Mesendoderm (in vitro differentiated cells): ENCODE measurements around the gene WDR18.
A peak's percentile ranks its signal among the peaks of the same experiment; 100 is the strongest.
"Not testable (repeated sequence)": the region's sequence is repeated elsewhere in the genome, so short reads cannot be mapped to it uniquely, and the experiment has no call there.

Source experiments
- DNase-seq: peaks from one replicate; pipeline ENCODE4 v3.0.0; 2013
- H2AK5ac ChIP-seq: 2 replicates; pipeline ENCODE4 v1.6.1; 2013; ENCODE audit warnings: low read length, inconsistent platforms
- H2BK120ac ChIP-seq: 2 replicates; pipeline ENCODE4 v1.6.1; 2013; ENCODE audit warnings: low read depth, mild to moderate bottlenecking, low read length, moderate library complexity, mixed read lengths
- H2BK15ac ChIP-seq: replicated peaks from 2 replicates; pipeline ENCODE4 v1.6.1; 2013; ENCODE audit warnings: low read depth, mild to moderate bottlenecking, moderate library complexity
- H2BK5ac ChIP-seq: 2 replicates; pipeline ENCODE4 v1.6.1; 2013; ENCODE audit warnings: low read length, inconsistent platforms
- H3K18ac ChIP-seq: 2 replicates; pipeline ENCODE4 v1.6.1; 2013; ENCODE audit warnings: mild to moderate bottlenecking, low read length, mixed read lengths
- H3K23ac ChIP-seq: one replicate; pipeline ENCODE4 v1.6.1; 2013; ENCODE audit warnings: low read length
- H3K27ac ChIP-seq: 2 replicates; pipeline ENCODE4 v1.5.1; 2013; ENCODE audit warnings: low read depth, mild to moderate bottlenecking, inconsistent platforms, low read length, moderate library complexity
- H3K27me3 ChIP-seq: 2 replicates; pipeline ENCODE4 v1.6.1; 2013; ENCODE audit warnings: low read length, control low read depth, mild to moderate bottlenecking, inconsistent platforms; ENCODE audit not compliant: insufficient read depth, poor library complexity
- H3K36me3 ChIP-seq: 2 replicates; pipeline ENCODE4 v1.6.1; 2013; ENCODE audit warnings: low read length, inconsistent platforms; ENCODE audit not compliant: control insufficient read depth, insufficient read depth
- H3K4ac ChIP-seq: one replicate; pipeline ENCODE4 v1.6.1; 2013; ENCODE audit warnings: low read depth, mild to moderate bottlenecking, low read length, moderate library complexity
- H3K4me1 ChIP-seq: 2 replicates; pipeline ENCODE4 v1.6.1; 2013; ENCODE audit warnings: low read depth, low read length, inconsistent platforms; ENCODE audit not compliant: control insufficient read depth
- H3K4me2 ChIP-seq: 2 replicates; pipeline ENCODE4 v1.6.1; 2013; ENCODE audit warnings: low read length
- H3K4me3 ChIP-seq: 2 replicates; pipeline ENCODE4 v1.5.1; 2013; ENCODE audit warnings: mild to moderate bottlenecking, low read length
- H3K56ac ChIP-seq: one replicate; pipeline ENCODE4 v1.6.1; 2013; ENCODE audit warnings: low read length
- H3K79me1 ChIP-seq: 2 replicates; pipeline ENCODE4 v1.6.1; 2013; ENCODE audit warnings: low read length, inconsistent platforms
- H3K79me2 ChIP-seq: 2 replicates; pipeline ENCODE4 v1.6.1; 2013; ENCODE audit warnings: mild to moderate bottlenecking, low read length; ENCODE audit not compliant: control insufficient read depth, insufficient read depth
- H3K9ac ChIP-seq: 2 replicates; pipeline ENCODE4 v1.6.1; 2013; ENCODE audit warnings: low read length, inconsistent platforms
- H4K5ac ChIP-seq: one replicate; pipeline ENCODE4 v1.6.1; 2013; ENCODE audit warnings: low read length
- H4K8ac ChIP-seq: one replicate; pipeline ENCODE4 v1.6.1; 2013; ENCODE audit warnings: low read depth, mild to moderate bottlenecking, control low read depth, low read length, moderate library complexity
- WGBS: extraction: QIAGEN DNeasy Blood & Tissue Kit; methylation state at CpG from one replicate; pipeline ENCODE4 v1.1.7; 2013; ENCODE audit warnings: low lambda C conversion rate, missing lambda C conversion rate; ENCODE audit not compliant: insufficient coverage; ENCODE audit errors: extremely low coverage; 5-methylcytosine and 5-hydroxymethylcytosine counted together

WDR18 gene

GRCh38 chr19:957578-957977 is 26.6 kb upstream of the WDR18 start:
- Histone ChIP-seq H3K79me2 (peaks cover 29% of the 10 kb centered on the region), H3K4me1 (peaks cover 26% of the 10 kb centered on the region), H3K27ac (peak overlapping the region; percentile 98), H3K56ac (peak overlapping the region; percentile 71), H3K79me1 (peaks cover 21% of the 10 kb centered on the region), H3K18ac (peak overlapping the region; percentile 86), H3K9ac (peak overlapping the region; percentile 41)
- H2BK15ac ChIP-seq, H3K4me2 ChIP-seq, H3K23ac ChIP-seq, H3K27me3 ChIP-seq, DNase-seq, H3K36me3 ChIP-seq, H3K4ac ChIP-seq, H2BK120ac ChIP-seq, H4K8ac ChIP-seq, H2AK5ac ChIP-seq, H2BK5ac ChIP-seq, H3K4me3 ChIP-seq, H4K5ac ChIP-seq: not testable (repeated sequence)
- no CpG with 5 or more reads among the region's 9 CpGs for WGBS

GRCh38 chr19:958967-959855 is 24.9 kb upstream of the WDR18 start:
- Histone ChIP-seq H3K56ac (peak overlapping the region; percentile 42), H3K27ac (no peak overlapping the region), H3K79me1 (peaks cover 18% of the 10 kb centered on the region), H3K4me2 (no peak overlapping the region), H3K4me3 (no peak overlapping the region), H3K27me3 (no peaks in the 10 kb centered on the region), H3K23ac (no peak overlapping the region), H3K18ac (no peak overlapping the region), H4K5ac (no peak overlapping the region), H3K36me3 (peaks cover 7% of the 10 kb centered on the region), H3K9ac (no peak overlapping the region), H2BK120ac (no peak overlapping the region), H3K79me2 (peaks cover 24% of the 10 kb centered on the region), H3K4me1 (peaks cover 20% of the 10 kb centered on the region), H2BK15ac (no peak overlapping the region), H3K4ac (no peak overlapping the region), H2AK5ac (no peak overlapping the region), H2BK5ac (no peak overlapping the region), H4K8ac (no peak overlapping the region)
- no CpG with 5 or more reads among the region's 36 CpGs for WGBS
- DNase-seq = peak; percentile 36

DNA sequence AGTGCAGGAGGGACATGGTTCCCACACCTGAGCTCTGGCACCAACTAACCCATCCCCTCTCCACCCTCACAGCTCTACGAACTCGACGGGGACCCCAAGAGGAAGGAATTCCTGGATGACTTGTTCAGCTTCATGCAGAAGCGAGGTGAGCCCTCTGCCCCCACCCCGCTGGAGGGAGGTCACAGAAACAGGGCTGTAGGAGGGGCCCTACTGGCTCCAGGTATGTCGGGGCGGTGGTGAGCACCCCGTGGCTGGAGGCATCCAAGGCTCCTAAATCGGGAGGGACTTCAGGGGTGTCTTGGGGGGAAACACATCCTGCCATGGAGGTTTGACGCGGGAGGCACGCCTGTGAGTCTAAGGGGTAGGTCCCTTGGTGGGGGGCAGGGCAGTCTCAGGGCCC is 24.1 kb upstream of the WDR18 start:
- no peak overlapping the region for H2BK120ac ChIP-seq
- H3K4me3 ChIP-seq = no peak overlapping the region
- no peaks in the 10 kb centered on the region for H3K27me3 ChIP-seq
- no peak overlapping the region for H3K56ac ChIP-seq
- WGBS = no CpG with 5 or more reads among the region's 12 CpGs
- H3K23ac ChIP-seq = no peak overlapping the region
- H3K9ac ChIP-seq = no peak overlapping the region
- no peak overlapping the region for H3K4me2 ChIP-seq
- peaks cover 8% of the 10 kb centered on the region for H3K36me3 ChIP-seq
- no peak overlapping the region for H2BK5ac ChIP-seq
- H3K79me2 ChIP-seq = peaks cover 21% of the 10 kb centered on the region
- H2BK15ac ChIP-seq = no peak overlapping the region
- no peak overlapping the region for H4K5ac ChIP-seq
- H3K79me1 ChIP-seq = peaks cover 18% of the 10 kb centered on the region
- H3K18ac ChIP-seq = no peak overlapping the region
- H2AK5ac ChIP-seq = no peak overlapping the region
- peaks cover 16% of the 10 kb centered on the region for H3K4me1 ChIP-seq
- H4K8ac ChIP-seq = no peak overlapping the region
- no peak overlapping the region for H3K27ac ChIP-seq
- H3K4ac ChIP-seq = no peak overlapping the region
- peak; percentile 84 for DNase-seq

- no peak overlapping the region for H3K18ac ChIP-seq
- peaks cover 16% of the 10 kb centered on the region for H3K79me1 ChIP-seq
- H2BK15ac ChIP-seq = no peak overlapping the region
- peaks cover 11% of the 10 kb centered on the region for H3K36me3 ChIP-seq
- no peak overlapping the region for H4K8ac ChIP-seq
- H3K56ac ChIP-seq = no peak overlapping the region
- no peak overlapping the region for H3K4me3 ChIP-seq
- no peak overlapping the region for H2BK120ac ChIP-seq
- no CpG with 5 or more reads among the region's 8 CpGs for WGBS
- no peak for DNase-seq
- H3K9ac ChIP-seq = no peak overlapping the region
- no peak overlapping the region for H2BK5ac ChIP-seq
- no peak overlapping the region for H4K5ac ChIP-seq
- H3K27ac ChIP-seq = no peak overlapping the region
- H3K79me2 ChIP-seq = peaks cover 15% of the 10 kb centered on the region
- no peak overlapping the region for H3K4me2 ChIP-seq
- H3K4ac ChIP-seq = no peak overlapping the region
- no peaks in the 10 kb centered on the region for H3K27me3 ChIP-seq
- H3K23ac ChIP-seq = no peak overlapping the region
- no peak overlapping the region for H2AK5ac ChIP-seq
- H3K4me1 ChIP-seq = peaks cover 10% of the 10 kb centered on the region
Observed at GRCh38 chr19:960601-960938, 23.6 kb upstream of the WDR18 start.

DNA sequence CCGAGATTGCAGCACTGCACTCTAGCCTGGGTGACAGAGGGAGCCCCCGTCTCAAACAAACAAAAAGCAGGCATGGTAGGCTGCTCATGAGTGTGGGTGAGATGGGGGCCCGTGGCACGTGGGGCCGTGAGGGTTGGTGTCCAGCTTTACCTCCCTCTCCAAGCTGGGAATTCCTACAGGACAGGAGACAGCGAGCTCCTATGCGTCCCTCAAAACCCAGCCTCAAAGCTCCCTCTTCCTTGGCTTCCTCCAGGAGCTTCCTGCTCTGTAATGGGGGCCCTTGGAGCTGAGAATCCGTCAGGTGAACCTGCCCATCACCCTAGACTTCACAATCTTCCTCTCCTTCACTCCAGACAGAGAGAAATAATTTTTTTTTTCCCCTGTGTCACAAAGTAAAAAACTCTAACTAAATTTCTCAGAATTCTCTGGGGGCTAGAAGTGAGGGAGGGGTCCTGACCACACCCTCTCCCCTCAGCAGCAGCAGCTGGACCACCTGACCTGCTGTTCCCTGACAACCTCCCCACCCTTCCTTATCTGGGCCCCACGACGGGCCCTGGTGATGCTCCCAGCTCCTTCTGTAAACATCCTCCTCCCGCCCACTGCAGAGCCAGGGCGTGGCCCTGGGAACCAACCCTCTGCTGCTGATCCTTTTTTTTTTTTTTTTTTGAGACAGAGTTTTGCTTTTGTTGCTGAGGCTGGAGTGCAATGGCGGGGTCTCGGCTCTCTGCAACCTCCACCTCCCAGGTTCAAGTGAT is 22.1 kb upstream of the WDR18 start:
- Histone ChIP-seq H3K4me1 (no peaks in the 10 kb centered on the region), H2BK120ac (no peak overlapping the region), H3K27me3 (no peaks in the 10 kb centered on the region), H4K5ac (no peak overlapping the region), H3K27ac (no peak overlapping the region), H3K23ac (no peak overlapping the region), H3K56ac (no peak overlapping the region), H3K36me3 (peaks cover 15% of the 10 kb centered on the region), H4K8ac (no peak overlapping the region), H3K18ac (no peak overlapping the region), H3K4me2 (no peak overlapping the region), H2BK15ac (no peak overlapping the region), H2BK5ac (no peak overlapping the region), H3K4ac (no peak overlapping the region), H2AK5ac (no peak overlapping the region), H3K79me1 (peaks cover 11% of the 10 kb centered on the region), H3K9ac (no peak overlapping the region), H3K79me2 (peaks cover 8% of the 10 kb centered on the region), H3K4me3 (no peak overlapping the region)
- WGBS = no CpG with 5 or more reads among the region's 14 CpGs
- no peak for DNase-seq
